Kidney epithelial cell (primary cell): ENCODE measurements around the gene SMAD4. TPM values are rescaled to one million over a fixed set of nuclear protein-coding genes. Genes with fewer than 3 reads are reported as not detected.

Experiments
- DNase-seq: peaks from one replicate; pipeline ENCODE4 v3.0.0-alpha.2; 2010; ENCODE audit warnings: low read depth
- H3K27me3 ChIP-seq: 2 replicates; pipeline ENCODE4 v1.6.0; 2011; ENCODE audit warnings: low read length; ENCODE audit not compliant: control insufficient read depth, insufficient read depth
- H3K36me3 ChIP-seq: 2 replicates; pipeline ENCODE4 v1.5.1; 2011; ENCODE audit warnings: low read length; ENCODE audit not compliant: control insufficient read depth, insufficient read depth
- H3K4me3 ChIP-seq: 2 replicates; pipeline ENCODE4 v1.5.1; 2011; ENCODE audit warnings: low read depth, mild to moderate bottlenecking, control low read depth, low read length
- CTCF ChIP-seq: IDR thresholded peaks from 2 replicates; pipeline ENCODE4 v1.5.1; 2011; ENCODE audit warnings: mild to moderate bottlenecking, moderate library complexity, low read length, control low read depth, inconsistent platforms; ENCODE audit not compliant: insufficient read depth, poor library complexity, severe bottlenecking
- total RNA-seq: library from RNA; depleted of rRNA; stranded (reverse); fragments of >200 nt; gene quantifications from 2 replicates; pipeline ENCODE4 v1.2.3, GENCODE V29; 2015

Gene SMAD4
- total RNA-seq, 1 donor from 2014 or later: 130 TPM

- Histone ChIP-seq H3K27me3 (no peaks in the 10 kb centered on the region), H3K36me3 (no peaks in the 10 kb centered on the region), H3K4me3 (no peak overlapping the region)
- no peak for DNase-seq
- no peak for TF ChIP-seq CTCF
Observed at GRCh38 chr18:51068105-51068504, 38.1 kb downstream of the SMAD4 start.

- TF ChIP-seq CTCF: no peak
- H3K27me3 ChIP-seq: no peaks in the 10 kb centered on the region
- DNase-seq: no peak
- no peak overlapping the region for H3K4me3 ChIP-seq
- no peaks in the 10 kb centered on the region for H3K36me3 ChIP-seq
Observed at GRCh38 chr18:51069885-51070284, 39.9 kb downstream of the SMAD4 start.

DNA sequence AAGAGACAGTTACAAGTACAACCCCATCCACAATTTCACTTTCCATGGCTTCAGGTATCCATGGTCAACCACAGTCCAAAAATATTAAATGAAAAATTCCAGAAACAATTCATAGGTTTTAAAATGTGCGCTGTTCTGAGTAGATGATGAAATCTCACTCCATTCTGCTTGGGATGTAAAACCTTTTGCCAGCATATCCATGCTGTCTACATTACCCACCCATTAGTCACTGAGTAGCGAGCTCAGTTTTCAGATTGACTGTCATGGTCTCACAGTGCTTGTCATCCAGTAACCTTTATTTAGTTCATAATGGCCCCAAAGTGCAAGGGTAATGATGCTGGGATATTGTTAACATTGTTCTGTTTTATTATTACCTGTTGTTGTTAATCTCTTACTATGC, 40.5 kb downstream of the SMAD4 start:
- no peak for TF ChIP-seq CTCF
- peak; percentile 29 for DNase-seq
- H3K4me3 ChIP-seq: no peak overlapping the region
- no peaks in the 10 kb centered on the region for H3K36me3 ChIP-seq
- H3K27me3 ChIP-seq: no peaks in the 10 kb centered on the region

DNA sequence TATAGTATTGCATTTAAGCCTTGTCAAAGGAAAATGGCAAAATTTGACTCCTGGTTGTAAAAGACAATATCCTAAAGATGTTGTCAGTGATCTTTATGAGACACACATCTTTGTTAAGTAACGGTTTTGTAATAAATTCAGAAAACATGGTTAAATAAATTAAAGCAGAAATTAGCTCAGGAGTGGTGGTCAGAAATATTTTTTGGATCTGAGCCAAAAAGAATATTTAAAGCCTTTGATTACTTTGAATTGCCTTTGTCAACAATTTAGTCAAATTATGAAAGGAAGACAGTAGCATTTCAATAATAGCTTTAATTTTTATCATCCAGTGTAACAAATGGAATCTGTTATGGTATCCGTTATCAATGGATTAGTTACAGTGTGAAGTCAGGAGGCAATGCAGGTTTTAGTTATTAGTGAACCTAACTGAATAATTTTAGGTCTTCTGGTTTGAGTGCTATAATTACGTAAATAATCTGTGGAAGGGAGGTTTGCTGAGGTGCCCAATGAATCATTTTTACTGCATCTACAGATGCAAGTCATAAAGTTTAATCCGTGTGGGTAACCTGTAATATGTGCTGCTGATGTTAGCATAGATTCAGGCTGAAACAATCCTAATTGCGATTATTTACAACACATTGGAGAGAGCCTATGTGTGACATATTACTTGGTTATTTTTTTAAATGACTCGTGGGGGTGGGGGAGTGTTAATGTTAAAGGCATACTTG, 42.7 kb downstream of the SMAD4 start:
- no peak for TF ChIP-seq CTCF
- no peaks in the 10 kb centered on the region for H3K36me3 ChIP-seq
- H3K27me3 ChIP-seq: no peaks in the 10 kb centered on the region
- no peak overlapping the region for H3K4me3 ChIP-seq
- no peak for DNase-seq

DNA sequence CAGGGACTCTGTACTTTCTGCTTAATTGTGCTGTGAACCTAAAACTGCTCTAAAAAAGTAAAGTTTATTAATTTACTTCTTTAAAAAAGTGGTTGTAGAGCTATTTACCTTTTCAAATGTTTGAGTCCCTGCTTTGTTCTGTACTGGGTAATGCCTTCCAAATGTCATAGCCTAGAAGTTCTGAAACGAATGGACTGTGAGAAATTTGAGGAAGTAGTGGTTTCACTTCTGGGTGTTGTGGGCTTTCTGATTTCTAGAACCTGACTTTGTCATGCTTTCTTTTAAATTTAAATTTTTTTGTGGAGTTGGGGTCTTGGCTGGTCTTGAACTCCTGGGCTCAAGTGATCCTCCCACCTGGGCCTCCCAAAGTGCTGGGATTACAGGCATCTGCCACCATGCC, 44.6 kb downstream of the SMAD4 start:
- H3K27me3 ChIP-seq: no peaks in the 10 kb centered on the region
- no peaks in the 10 kb centered on the region for H3K36me3 ChIP-seq
- DNase-seq: no peak
- H3K4me3 ChIP-seq: no peak overlapping the region
- TF ChIP-seq CTCF: no peak

- H3K4me3 ChIP-seq: no peak overlapping the region
- no peak for DNase-seq
- H3K27me3 ChIP-seq: no peaks in the 10 kb centered on the region
- TF ChIP-seq CTCF: no peak
- H3K36me3 ChIP-seq: no peaks in the 10 kb centered on the region
Observed at GRCh38 chr18:51076503-51076902, 46.5 kb downstream of the SMAD4 start.
